ENCODE measurements around the gene PLS3.
A peak's percentile ranks its signal among the peaks of the same experiment; 100 is the strongest.
"Not testable (repeated sequence)": the region's sequence is repeated elsewhere in the genome, so short reads cannot be mapped to it uniquely, and the experiment has no call there.

PLS3 gene

GRCh38 chrX:115560978-115561604, at the start of gene PLS3:
Gene PLS3, plus strand, starts transcription at chrX:115561174. Its CDS starts 49,077 bp downstream, at chrX:115610251.
- DNase-seq, result peak; percentile 59

- DNase-seq, result no peak
Observed at GRCh38 chrX:115518113-115518512, 42.9 kb upstream of the PLS3 start.

- no peak for DNase-seq
Observed at GRCh38 chrX:115521741-115522140, 39.2 kb upstream of the PLS3 start.

GRCh38 chrX:115522952-115523351, 38.0 kb upstream of the PLS3 start:
- no peak for DNase-seq

- DNase-seq, result peak; percentile 74
Observed at GRCh38 chrX:115525486-115525885, 35.5 kb upstream of the PLS3 start.

- no peak for DNase-seq
Observed at GRCh38 chrX:115531818-115532403, 29.1 kb upstream of the PLS3 start.

- no peak for DNase-seq
Observed at GRCh38 chrX:115533485-115533884, 27.5 kb upstream of the PLS3 start.

- DNase-seq, result no peak
Observed at GRCh38 chrX:115534383-115534782, 26.6 kb upstream of the PLS3 start.

GRCh38 chrX:115535421-115535820, 25.6 kb upstream of the PLS3 start:
- no peak for DNase-seq

- DNase-seq, result no peak
Observed at GRCh38 chrX:115535844-115536243, 25.1 kb upstream of the PLS3 start.

- no peak for DNase-seq
Observed at GRCh38 chrX:115539841-115540240, 21.1 kb upstream of the PLS3 start.

GRCh38 chrX:115541045-115541444, 19.9 kb upstream of the PLS3 start:
- not testable (repeated sequence) for DNase-seq

GRCh38 chrX:115547448-115547847, 13.5 kb upstream of the PLS3 start:
- DNase-seq, result no peak

- no peak for DNase-seq
Observed at GRCh38 chrX:115549008-115549407, 12.0 kb upstream of the PLS3 start.

- DNase-seq, result peak; percentile 27
Observed at GRCh38 chrX:115553171-115553570, 7.8 kb upstream of the PLS3 start.

- no peak for DNase-seq
Observed at GRCh38 chrX:115559672-115560071, 1.3 kb upstream of the PLS3 start.

GRCh38 chrX:115560211-115560977, 580 bp upstream of the PLS3 start:
- peak; percentile 70 for DNase-seq

- peak; percentile 81 for DNase-seq
Observed at GRCh38 chrX:115561605-115562479, 868 bp downstream of the PLS3 start.

GRCh38 chrX:115562480-115562847, 1.5 kb downstream of the PLS3 start:
- DNase-seq, result no peak

- DNase-seq, result no peak
Observed at GRCh38 chrX:115563633-115564162, 2.7 kb downstream of the PLS3 start.

- DNase-seq, result no peak
Observed at GRCh38 chrX:115564243-115564642, 3.3 kb downstream of the PLS3 start.

GRCh38 chrX:115565888-115566287, 4.9 kb downstream of the PLS3 start:
- no peak for DNase-seq

GRCh38 chrX:115571712-115572111, 10.7 kb downstream of the PLS3 start:
- DNase-seq, result no peak
